GM12891 (cell line): ENCODE data around the gene CUL4A.

ENCODE experiments used
- POLR2A ChIP-seq: IDR thresholded peaks from 2 replicates; pipeline ENCODE4 v1.6.1; 2011; ENCODE audit warnings: low read depth, low read length, control low read depth
- SPI1 ChIP-seq: IDR thresholded peaks from 2 replicates; pipeline ENCODE4 v1.6.1; 2011; ENCODE audit warnings: low read depth, low read length, control low read depth
- TAF1 ChIP-seq: IDR thresholded peaks from 2 replicates; pipeline ENCODE4 v1.6.1; 2011; ENCODE audit warnings: low read depth, low read length, control low read depth

DNA sequence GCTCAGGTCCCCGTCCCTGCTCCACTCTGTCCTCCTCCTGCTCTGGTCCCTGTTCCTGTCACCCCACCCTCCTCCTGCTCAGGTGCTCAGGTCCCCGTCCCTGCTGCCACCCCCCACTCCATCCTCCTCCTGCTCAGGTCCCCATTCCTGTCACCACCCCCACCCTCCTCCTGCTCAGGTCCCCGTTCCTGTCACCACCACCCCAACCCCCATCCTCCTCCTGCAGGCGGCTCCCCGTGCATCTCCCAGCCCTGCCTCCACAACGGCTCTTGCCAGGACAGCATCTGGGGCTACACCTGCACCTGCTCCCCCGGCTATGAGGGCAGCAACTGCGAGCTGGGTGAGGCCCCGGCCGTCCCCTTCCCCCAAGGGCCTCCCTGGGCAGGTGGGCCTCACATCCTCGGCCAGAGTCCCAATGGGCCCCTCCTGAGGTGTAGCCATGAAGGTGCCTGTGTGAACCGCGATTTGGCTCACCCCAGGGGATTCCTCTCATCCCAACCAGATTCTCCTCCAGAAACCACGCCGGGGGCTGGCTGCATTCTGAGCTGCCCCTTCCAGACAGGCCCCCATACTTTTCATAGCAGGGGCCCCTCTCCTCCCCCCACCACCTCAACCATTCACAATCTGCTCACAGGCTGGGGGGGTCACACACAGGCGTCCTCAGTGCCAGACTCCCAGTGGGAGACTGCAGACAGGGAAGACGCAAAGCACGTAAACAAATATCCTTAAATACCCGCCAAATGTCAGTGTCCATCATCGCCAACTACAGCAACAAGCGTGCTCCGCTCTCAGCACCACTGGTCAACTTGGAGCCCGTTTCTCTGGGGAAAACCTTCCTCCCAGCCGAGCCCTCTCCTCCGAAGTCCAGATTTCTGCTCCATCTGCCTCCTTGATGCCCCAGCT is 46.4 kb upstream of the CUL4A start:
- TF ChIP-seq TAF1 (no peak), POLR2A (no peak), SPI1 (no peak)
